SK-N-MC (cell line): ENCODE results near the gene TYSND1.

ENCODE experiments used
- EZH2 ChIP-seq: fragments of 200-600 bp; sonication (generic); IDR thresholded peaks from one replicate; pipeline ENCODE4 v1.6.1; 2017; ENCODE audit warnings: antibody characterized with exemption
- FOXP2 ChIP-seq: optimal IDR thresholded peaks from 2 replicates; pipeline ENCODE3; 2011; ENCODE audit warnings: mild to moderate bottlenecking, moderate library complexity; ENCODE audit not compliant: insufficient read depth; ENCODE audit errors: extremely low read length, control extremely low read depth
- POLR2AphosphoS5 ChIP-seq: IDR thresholded peaks from 2 replicates; pipeline ENCODE4 v1.6.1; 2012; ENCODE audit warnings: mild to moderate bottlenecking, low read depth, low read length, borderline replicate concordance

- TF ChIP-seq EZH2 (no peak), POLR2AphosphoS5 (no peak), FOXP2 (no peak)
Measured at GRCh38 chr10:70162892-70163201, 16.3 kb upstream of the TYSND1 start.
